HepG2 (cell line): ENCODE measurements around the gene TESK1. TPM values are rescaled to one million over a fixed set of nuclear protein-coding genes. Genes with fewer than 3 reads are reported as not detected.

Experiments
- CENPT ChIP-seq: sonication (generic); formaldehyde crosslinking; IDR thresholded peaks from 2 replicates; pipeline ENCODE4 v1.8.0; 2022; ENCODE audit warnings: low read depth, mild to moderate bottlenecking, moderate library complexity, missing genetic modification reagents
- FOXJ3 ChIP-seq: sonication (generic); formaldehyde crosslinking; IDR thresholded peaks from 2 replicates; pipeline ENCODE4 v1.4.0; 2020; ENCODE audit warnings: missing genetic modification reagents, mild to moderate bottlenecking, borderline replicate concordance
- HNRNPLL ChIP-seq: fragments of 200-400 bp; formaldehyde crosslinking; IDR thresholded peaks from 2 replicates; pipeline ENCODE4 v1.6.1; 2017; ENCODE audit warnings: mild to moderate bottlenecking, low read depth, low read length; ENCODE audit not compliant: poor library complexity, severe bottlenecking
- IRX3 ChIP-seq: sonication (generic); formaldehyde crosslinking; IDR thresholded peaks from 2 replicates; pipeline ENCODE4 v1.8.1; 2023; ENCODE audit warnings: mild to moderate bottlenecking, low read depth, missing genetic modification reagents, borderline replicate concordance
- MED1 ChIP-seq: sonication (generic); formaldehyde crosslinking; IDR thresholded peaks from 2 replicates; pipeline ENCODE4 v1.4.0; 2020; ENCODE audit warnings: missing genetic modification reagents
- MIER3 ChIP-seq: IDR thresholded peaks from 2 replicates; pipeline ENCODE4 v1.6.1; 2016; ENCODE audit warnings: missing compliant biosample characterization, borderline replicate concordance
- NCOA5 ChIP-seq: sonication (generic); formaldehyde crosslinking; IDR thresholded peaks from 2 replicates; pipeline ENCODE4 v1.4.0; 2020; ENCODE audit warnings: missing genetic modification reagents
- TSC22D2 ChIP-seq: sonication (generic); formaldehyde crosslinking; IDR thresholded peaks from 2 replicates; pipeline ENCODE4 v1.5.1; 2020; ENCODE audit warnings: missing genetic modification reagents, mild to moderate bottlenecking, borderline replicate concordance
- ZBTB21 ChIP-seq: sonication (generic); formaldehyde crosslinking; IDR thresholded peaks from 2 replicates; pipeline ENCODE4 v1.4.0; 2020; ENCODE audit warnings: missing genetic modification reagents
- ZNF256 ChIP-seq: sonication (generic); formaldehyde crosslinking; conservative IDR thresholded peaks from 2 replicates; pipeline ENCODE4 v1.4.0; 2020; ENCODE audit warnings: missing genetic modification reagents
- ZNF337 ChIP-seq: sonication (generic); formaldehyde crosslinking; IDR thresholded peaks from 2 replicates; pipeline ENCODE4 v1.5.1; 2020; ENCODE audit warnings: missing genetic modification reagents, low read depth, mild to moderate bottlenecking, borderline replicate concordance
- polyA plus RNA-seq, 8 experiments: library from polyadenylated mRNA; depleted of rRNA in 3 of 8; stranded (reverse) in 7 of 8; unstranded in 1 of 8; fragments of >200 nt; fragmentation: Illumina TruSeq in 4 of 8; extraction: Trizol in 4 of 8; gene quantifications; 2 replicates each; pipeline versions ENCODE4 v1.2.1 to v1.2.3, GENCODE V29; 2011 to 2016; ENCODE audit warnings: low read depth in 4 of 8, missing spikeins in 1 of 8, mixed read lengths in 1 of 8; ENCODE audit not compliant: insufficient read depth in 1 of 8
- total RNA-seq, 5 experiments: library from RNA; depleted of rRNA; stranded (reverse); fragments of >200 nt; fragmentation: Illumina TruSeq; extraction: Trizol; gene quantifications; 2 replicates each; pipeline ENCODE4 v1.2.3, GENCODE V29; 2016; ENCODE audit warnings: low read depth in 1 of 5
- TF ChIP-seq, protein P1 (sequence below): sonication (generic); formaldehyde crosslinking; IDR thresholded peaks from 2 replicates; pipeline ENCODE4 v1.4.0; 2020; ENCODE audit warnings: mild to moderate bottlenecking, missing genetic modification reagents
- TF ChIP-seq, protein P2 (sequence below): sonication (generic); formaldehyde crosslinking; IDR thresholded peaks from 2 replicates; pipeline ENCODE4 v1.9.0; 2021; ENCODE audit warnings: missing genetic modification reagents, borderline replicate concordance
- TF ChIP-seq, protein P3 (sequence below): IDR thresholded peaks from 2 replicates; pipeline ENCODE4 v1.6.1; 2016
- TF ChIP-seq, protein P4 (sequence below): sonication (generic); formaldehyde crosslinking; IDR thresholded peaks from 2 replicates; pipeline ENCODE4 v1.5.1; 2020; ENCODE audit warnings: missing genetic modification reagents, mild to moderate bottlenecking, borderline replicate concordance
- TF ChIP-seq, protein P5 (sequence below): sonication (generic); formaldehyde crosslinking; IDR thresholded peaks from 2 replicates; pipeline ENCODE4 v1.4.0; 2020; ENCODE audit warnings: mild to moderate bottlenecking, missing genetic modification reagents

Gene TESK1
- total and polyA plus RNA-seq, 2 of the 13 experiments (the other 11 are each of a cell fraction or from before 2014, with no cell fraction given), result 7.3 to 13.6 TPM

DNA sequence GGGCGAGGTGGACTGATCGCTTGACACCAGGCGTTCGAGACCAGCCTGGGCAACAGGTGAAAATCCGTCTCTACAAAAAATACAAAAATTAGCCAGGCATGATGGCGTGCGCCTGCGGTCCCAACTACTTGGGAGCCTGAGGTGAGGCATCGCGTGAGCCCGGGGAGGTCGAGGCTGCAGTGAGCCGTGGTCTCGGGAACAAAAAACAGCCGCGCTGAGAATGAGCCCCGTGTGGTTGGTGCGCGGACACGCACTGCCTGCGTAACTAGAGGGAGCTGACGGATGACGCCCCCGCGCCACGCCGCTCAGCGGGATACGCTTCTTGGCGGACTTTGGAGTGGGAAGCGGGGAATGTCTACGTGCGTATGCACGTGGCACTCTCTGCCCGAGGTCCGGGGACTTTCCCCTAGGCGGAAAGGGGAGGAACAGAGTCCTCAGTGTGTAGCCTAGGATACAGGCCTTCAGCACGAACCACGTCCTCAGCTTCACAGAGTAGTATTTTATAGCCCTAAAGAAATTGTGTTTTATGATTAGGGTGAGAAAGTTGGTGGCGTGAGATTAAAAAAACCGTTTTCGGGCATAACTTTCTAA is 52.6 kb downstream of the TESK1 start, which contains the start of gene RMRP (continued):
- TF ChIP-seq, protein P1, sequence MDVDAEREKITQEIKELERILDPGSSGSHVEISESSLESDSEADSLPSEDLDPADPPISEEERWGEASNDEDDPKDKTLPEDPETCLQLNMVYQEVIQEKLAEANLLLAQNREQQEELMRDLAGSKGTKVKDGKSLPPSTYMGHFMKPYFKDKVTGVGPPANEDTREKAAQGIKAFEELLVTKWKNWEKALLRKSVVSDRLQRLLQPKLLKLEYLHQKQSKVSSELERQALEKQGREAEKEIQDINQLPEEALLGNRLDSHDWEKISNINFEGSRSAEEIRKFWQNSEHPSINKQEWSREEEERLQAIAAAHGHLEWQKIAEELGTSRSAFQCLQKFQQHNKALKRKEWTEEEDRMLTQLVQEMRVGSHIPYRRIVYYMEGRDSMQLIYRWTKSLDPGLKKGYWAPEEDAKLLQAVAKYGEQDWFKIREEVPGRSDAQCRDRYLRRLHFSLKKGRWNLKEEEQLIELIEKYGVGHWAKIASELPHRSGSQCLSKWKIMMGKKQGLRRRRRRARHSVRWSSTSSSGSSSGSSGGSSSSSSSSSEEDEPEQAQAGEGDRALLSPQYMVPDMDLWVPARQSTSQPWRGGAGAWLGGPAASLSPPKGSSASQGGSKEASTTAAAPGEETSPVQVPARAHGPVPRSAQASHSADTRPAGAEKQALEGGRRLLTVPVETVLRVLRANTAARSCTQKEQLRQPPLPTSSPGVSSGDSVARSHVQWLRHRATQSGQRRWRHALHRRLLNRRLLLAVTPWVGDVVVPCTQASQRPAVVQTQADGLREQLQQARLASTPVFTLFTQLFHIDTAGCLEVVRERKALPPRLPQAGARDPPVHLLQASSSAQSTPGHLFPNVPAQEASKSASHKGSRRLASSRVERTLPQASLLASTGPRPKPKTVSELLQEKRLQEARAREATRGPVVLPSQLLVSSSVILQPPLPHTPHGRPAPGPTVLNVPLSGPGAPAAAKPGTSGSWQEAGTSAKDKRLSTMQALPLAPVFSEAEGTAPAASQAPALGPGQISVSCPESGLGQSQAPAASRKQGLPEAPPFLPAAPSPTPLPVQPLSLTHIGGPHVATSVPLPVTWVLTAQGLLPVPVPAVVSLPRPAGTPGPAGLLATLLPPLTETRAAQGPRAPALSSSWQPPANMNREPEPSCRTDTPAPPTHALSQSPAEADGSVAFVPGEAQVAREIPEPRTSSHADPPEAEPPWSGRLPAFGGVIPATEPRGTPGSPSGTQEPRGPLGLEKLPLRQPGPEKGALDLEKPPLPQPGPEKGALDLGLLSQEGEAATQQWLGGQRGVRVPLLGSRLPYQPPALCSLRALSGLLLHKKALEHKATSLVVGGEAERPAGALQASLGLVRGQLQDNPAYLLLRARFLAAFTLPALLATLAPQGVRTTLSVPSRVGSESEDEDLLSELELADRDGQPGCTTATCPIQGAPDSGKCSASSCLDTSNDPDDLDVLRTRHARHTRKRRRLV (CRISPR knock-in tag), result peak; percentile 100
- TF ChIP-seq TSC22D2 (CRISPR knock-in tag) (no peak; the same call in 1 of the 2 replicates), FOXJ3 (CRISPR knock-in tag) (peak; percentile 80; the same call in 1 of the 2 replicates), ZBTB21 (peak; percentile 91), ZNF337 (CRISPR knock-in tag) (no peak; the same call in 1 of the 2 replicates), ZNF256 (CRISPR knock-in tag) (peak; percentile 98; the same call in 1 of the 2 replicates), CENPT (CRISPR knock-in tag) (peak; percentile 88), MED1 (CRISPR knock-in tag) (peak; percentile 97), IRX3 (CRISPR knock-in tag) (peak; percentile 90; the same call in 1 of the 2 replicates), HNRNPLL (peak; percentile 98), NCOA5 (CRISPR knock-in tag) (peak; percentile 92; the same call in 1 of the 2 replicates), MIER3 (peak; percentile 96)
- TF ChIP-seq, protein P2, sequence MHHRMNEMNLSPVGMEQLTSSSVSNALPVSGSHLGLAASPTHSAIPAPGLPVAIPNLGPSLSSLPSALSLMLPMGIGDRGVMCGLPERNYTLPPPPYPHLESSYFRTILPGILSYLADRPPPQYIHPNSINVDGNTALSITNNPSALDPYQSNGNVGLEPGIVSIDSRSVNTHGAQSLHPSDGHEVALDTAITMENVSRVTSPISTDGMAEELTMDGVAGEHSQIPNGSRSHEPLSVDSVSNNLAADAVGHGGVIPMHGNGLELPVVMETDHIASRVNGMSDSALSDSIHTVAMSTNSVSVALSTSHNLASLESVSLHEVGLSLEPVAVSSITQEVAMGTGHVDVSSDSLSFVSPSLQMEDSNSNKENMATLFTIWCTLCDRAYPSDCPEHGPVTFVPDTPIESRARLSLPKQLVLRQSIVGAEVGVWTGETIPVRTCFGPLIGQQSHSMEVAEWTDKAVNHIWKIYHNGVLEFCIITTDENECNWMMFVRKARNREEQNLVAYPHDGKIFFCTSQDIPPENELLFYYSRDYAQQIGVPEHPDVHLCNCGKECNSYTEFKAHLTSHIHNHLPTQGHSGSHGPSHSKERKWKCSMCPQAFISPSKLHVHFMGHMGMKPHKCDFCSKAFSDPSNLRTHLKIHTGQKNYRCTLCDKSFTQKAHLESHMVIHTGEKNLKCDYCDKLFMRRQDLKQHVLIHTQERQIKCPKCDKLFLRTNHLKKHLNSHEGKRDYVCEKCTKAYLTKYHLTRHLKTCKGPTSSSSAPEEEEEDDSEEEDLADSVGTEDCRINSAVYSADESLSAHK (CRISPR knock-in tag), result no peak
- TF ChIP-seq, protein P3, sequence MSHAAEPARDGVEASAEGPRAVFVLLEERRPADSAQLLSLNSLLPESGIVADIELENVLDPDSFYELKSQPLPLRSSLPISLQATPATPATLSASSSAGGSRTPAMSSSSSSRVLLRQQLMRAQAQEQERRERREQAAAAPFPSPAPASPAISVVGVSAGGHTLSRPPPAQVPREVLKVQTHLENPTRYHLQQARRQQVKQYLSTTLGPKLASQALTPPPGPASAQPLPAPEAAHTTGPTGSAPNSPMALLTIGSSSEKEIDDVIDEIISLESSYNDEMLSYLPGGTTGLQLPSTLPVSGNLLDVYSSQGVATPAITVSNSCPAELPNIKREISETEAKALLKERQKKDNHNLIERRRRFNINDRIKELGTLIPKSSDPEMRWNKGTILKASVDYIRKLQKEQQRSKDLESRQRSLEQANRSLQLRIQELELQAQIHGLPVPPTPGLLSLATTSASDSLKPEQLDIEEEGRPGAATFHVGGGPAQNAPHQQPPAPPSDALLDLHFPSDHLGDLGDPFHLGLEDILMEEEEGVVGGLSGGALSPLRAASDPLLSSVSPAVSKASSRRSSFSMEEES (CRISPR knock-in tag), result peak; percentile 97
- TF ChIP-seq, protein P4, sequence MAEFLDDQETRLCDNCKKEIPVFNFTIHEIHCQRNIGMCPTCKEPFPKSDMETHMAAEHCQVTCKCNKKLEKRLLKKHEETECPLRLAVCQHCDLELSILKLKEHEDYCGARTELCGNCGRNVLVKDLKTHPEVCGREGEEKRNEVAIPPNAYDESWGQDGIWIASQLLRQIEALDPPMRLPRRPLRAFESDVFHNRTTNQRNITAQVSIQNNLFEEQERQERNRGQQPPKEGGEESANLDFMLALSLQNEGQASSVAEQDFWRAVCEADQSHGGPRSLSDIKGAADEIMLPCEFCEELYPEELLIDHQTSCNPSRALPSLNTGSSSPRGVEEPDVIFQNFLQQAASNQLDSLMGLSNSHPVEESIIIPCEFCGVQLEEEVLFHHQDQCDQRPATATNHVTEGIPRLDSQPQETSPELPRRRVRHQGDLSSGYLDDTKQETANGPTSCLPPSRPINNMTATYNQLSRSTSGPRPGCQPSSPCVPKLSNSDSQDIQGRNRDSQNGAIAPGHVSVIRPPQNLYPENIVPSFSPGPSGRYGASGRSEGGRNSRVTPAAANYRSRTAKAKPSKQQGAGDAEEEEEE (CRISPR knock-in tag), result no peak; the same call in 1 of the 2 replicates
- TF ChIP-seq, protein P5, sequence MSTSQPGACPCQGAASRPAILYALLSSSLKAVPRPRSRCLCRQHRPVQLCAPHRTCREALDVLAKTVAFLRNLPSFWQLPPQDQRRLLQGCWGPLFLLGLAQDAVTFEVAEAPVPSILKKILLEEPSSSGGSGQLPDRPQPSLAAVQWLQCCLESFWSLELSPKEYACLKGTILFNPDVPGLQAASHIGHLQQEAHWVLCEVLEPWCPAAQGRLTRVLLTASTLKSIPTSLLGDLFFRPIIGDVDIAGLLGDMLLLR, result peak; percentile 80; the same call in 1 of the 2 replicates
